ENCODE results near the gene RBAK.
"Not testable (repeated sequence)": the region's sequence is repeated elsewhere in the genome, so short reads cannot be mapped to it uniquely, and the experiment has no call there.

Gene RBAK

GRCh38 chr7:5077740-5078139 is 32.1 kb downstream of the RBAK start:
- Mint-ChIP-seq H3K4me3 (peak overlapping the region in 1 of 3 experiments; percentile 14), H3K4me1 (no peaks in the 10 kb centered on the region), H3K27ac (no peak overlapping the region), H3K36me3 (ENCODE audit: low read depth) (peaks cover 5% of the 10 kb centered on the region), H3K9me3 (peaks cover 7% of the 10 kb centered on the region), H3K27me3 (ENCODE audit: low read depth) (peaks cover 30% of the 10 kb centered on the region)
- TF ChIP-seq CTCF (IDR thresholded peaks at IDR 0.05; ENCODE audit: unreplicated experiment in 3 of 3) = no peak

- no peak for TF ChIP-seq CTCF (IDR thresholded peaks at IDR 0.05; ENCODE audit: unreplicated experiment in 3 of 3)
- H3K9me3 Mint-ChIP-seq = no peaks in the 10 kb centered on the region
- H3K36me3 Mint-ChIP-seq (ENCODE audit: low read depth) = no peaks in the 10 kb centered on the region
- peaks cover 48% of the 10 kb centered on the region for H3K27me3 Mint-ChIP-seq (ENCODE audit: low read depth)
- H3K4me1 Mint-ChIP-seq = no peaks in the 10 kb centered on the region
- H3K27ac Mint-ChIP-seq = no peak overlapping the region
- H3K4me3 Mint-ChIP-seq = no peak overlapping the region
Observed at GRCh38 chr7:5082806-5083205, 37.1 kb downstream of the RBAK start.

- Mint-ChIP-seq H3K36me3 (ENCODE audit: low read depth) (no peaks in the 10 kb centered on the region), H3K4me3 (no peak overlapping the region), H3K4me1 (no peaks in the 10 kb centered on the region), H3K27me3 (ENCODE audit: low read depth) (peaks cover 44% of the 10 kb centered on the region), H3K9me3 (no peaks in the 10 kb centered on the region), H3K27ac (no peak overlapping the region)
- no peak for TF ChIP-seq CTCF (IDR thresholded peaks at IDR 0.05; ENCODE audit: unreplicated experiment in 3 of 3)
Observed at GRCh38 chr7:5083311-5083711, 37.7 kb downstream of the RBAK start.

GRCh38 chr7:5086256-5086655 is 40.6 kb downstream of the RBAK start:
- H3K4me3 Mint-ChIP-seq = no peak overlapping the region
- no peak overlapping the region for H3K27ac Mint-ChIP-seq
- H3K36me3 Mint-ChIP-seq (ENCODE audit: low read depth) = no peaks in the 10 kb centered on the region
- peaks cover 42% of the 10 kb centered on the region for H3K27me3 Mint-ChIP-seq (ENCODE audit: low read depth)
- TF ChIP-seq CTCF (IDR thresholded peaks at IDR 0.05; ENCODE audit: unreplicated experiment in 3 of 3) = no peak
- no peaks in the 10 kb centered on the region for H3K9me3 Mint-ChIP-seq
- no peaks in the 10 kb centered on the region for H3K4me1 Mint-ChIP-seq

GRCh38 chr7:5088228-5088833 is 42.7 kb downstream of the RBAK start:
- H3K4me3 Mint-ChIP-seq; H3K9me3 Mint-ChIP-seq; H3K36me3 Mint-ChIP-seq (ENCODE audit: low read depth); H3K4me1 Mint-ChIP-seq; H3K27ac Mint-ChIP-seq: not testable (repeated sequence)
- H3K27me3 Mint-ChIP-seq (ENCODE audit: low read depth) = peaks cover 39% of the 10 kb centered on the region

GRCh38 chr7:5088906-5089305 is 43.2 kb downstream of the RBAK start:
- Mint-ChIP-seq H3K9me3 (peaks cover 8% of the 10 kb centered on the region), H3K4me1 (no peaks in the 10 kb centered on the region)

More at GRCh38 chr7:5088906-5089305, 43.2 kb downstream of the RBAK start:
- Mint-ChIP-seq H3K27ac (no peak overlapping the region), H3K4me3 (no peak overlapping the region), H3K36me3 (ENCODE audit: low read depth) (peaks cover 3% of the 10 kb centered on the region), H3K27me3 (ENCODE audit: low read depth) (peaks cover 33% of the 10 kb centered on the region)
- TF ChIP-seq CTCF (IDR thresholded peaks at IDR 0.05; ENCODE audit: unreplicated experiment in 3 of 3) = no peak

Data from nephron (organoid).